Measurements from ENCODE around the gene VTI1A.

GRCh38 chr10:112722758-112723157 is 275.7 kb downstream of the VTI1A start:
- no peak for TF ChIP-seq POLR2AphosphoS5 (IDR thresholded peaks at IDR 0.05)
- no peak for TF ChIP-seq EP300 (conservative IDR thresholded peaks at IDR 0.05; ENCODE audit: poor library complexity, severe bottlenecking)
- TF ChIP-seq CTCF (IDR thresholded peaks at IDR 0.05; ENCODE audit: poor library complexity, severe bottlenecking) = no peak
- TF ChIP-seq TAF1 (IDR thresholded peaks at IDR 0.05; ENCODE audit: low read depth) = no peak
